Endothelial cell of umbilical vein (primary cell): ENCODE measurements around the gene LCLAT1. TPM values are rescaled to one million over a fixed set of nuclear protein-coding genes. Genes with fewer than 3 reads are reported as not detected.

Source experiments
- BruUV-seq: library from RNA; stranded (reverse); fragments of 400-500 nt; replicated peaks from 2 replicates; lab custom pipeline; 2021; lab: Mats Ljungman, UMichigan
- CTCF ChIA-PET: fragments of 300-600, 350-600 bp; sonication (Branson Sonifier 250); formaldehyde crosslinking; loops from one replicate; lab custom pipeline; 2021; ENCODE audit warnings: antibody characterized with exemption, inconsistent platforms; lab: Charles Lee
- POLR2A ChIA-PET: fragments of 300-600, 350-600 bp; sonication (Branson Sonifier 250); formaldehyde crosslinking; loops from one replicate; lab custom pipeline; 2021; ENCODE audit warnings: antibody characterized with exemption, inconsistent platforms; lab: Charles Lee
- DNase-seq: peaks from one replicate; pipeline ENCODE4 v3.0.0-alpha.2; 2011; ENCODE audit warnings: low read depth, low spot score
- FAIRE-seq: peaks from 2 replicates; lab custom pipeline; 2011; peaks lifted over from hg19 to GRCh38; lab: Jason Lieb, UNC
- H2AFZ ChIP-seq: 2 replicates; pipeline ENCODE4 v1.6.0; 2012; ENCODE audit warnings: low read depth, low read length, control low read depth, inconsistent platforms
- H3K27ac ChIP-seq: 2 replicates; pipeline ENCODE4 v1.5.1; 2011; ENCODE audit warnings: low read depth, mild to moderate bottlenecking, control low read depth, low read length, moderate library complexity; ENCODE audit not compliant: insufficient read depth
- H3K27me3 ChIP-seq, 2 experiments: 2 replicates each; pipeline versions ENCODE4 v1.6.0 to v1.6.1; 2011; ENCODE audit warnings: low read length in 2 of 2, mixed read lengths in 1 of 2; ENCODE audit not compliant: control insufficient read depth in 2 of 2, insufficient read depth in 2 of 2
- H3K36me3 ChIP-seq, 2 experiments: 2 replicates in 1 of 2; 3 replicates in 1 of 2; pipeline ENCODE4 v1.5.1; 2011; ENCODE audit warnings: low read length in 2 of 2, mild to moderate bottlenecking in 1 of 2, moderate library complexity in 1 of 2; ENCODE audit not compliant: control insufficient read depth in 2 of 2, insufficient read depth in 2 of 2; ENCODE audit errors: extremely low read depth in 1 of 2
- H3K4me1 ChIP-seq: 3 replicates; pipeline ENCODE4 v1.5.1; 2011; ENCODE audit warnings: mild to moderate bottlenecking, low read length; ENCODE audit not compliant: control insufficient read depth, insufficient read depth; ENCODE audit errors: extremely low read depth
- H3K4me2 ChIP-seq: 2 replicates; pipeline ENCODE4 v1.6.1; 2011; ENCODE audit warnings: low read length, control low read depth, mixed read lengths; ENCODE audit not compliant: insufficient read depth
- H3K4me3 ChIP-seq, 3 experiments: fragments of 200-600 bp in 1 of 3; sonication (generic), shearing (Covaris generic) in 1 of 3; replicated peaks in 1 of 3; 2 replicates each; pipeline ENCODE4 v1.5.1; 2011 to 2016; ENCODE audit warnings: control low read depth in 3 of 3, low read length in 3 of 3, mild to moderate bottlenecking in 2 of 3, inconsistent platforms in 1 of 3, low read depth in 1 of 3, moderate library complexity in 1 of 3; ENCODE audit not compliant: insufficient read depth in 1 of 3
- H3K79me2 ChIP-seq: 2 replicates; pipeline ENCODE4 v1.6.0; 2012; ENCODE audit warnings: low read length, inconsistent platforms; ENCODE audit not compliant: control insufficient read depth, insufficient read depth
- H3K9ac ChIP-seq: replicated peaks from 2 replicates; pipeline ENCODE3; 2011; ENCODE audit warnings: low read length, control low read depth; ENCODE audit not compliant: insufficient read depth; ENCODE audit errors: extremely low read depth
- H3K9me1 ChIP-seq: replicated peaks from 3 replicates; pipeline ENCODE4 v1.6.0; 2011; ENCODE audit warnings: mild to moderate bottlenecking, low read length; ENCODE audit not compliant: control insufficient read depth, insufficient read depth; ENCODE audit errors: extremely low read depth
- H3K9me3 ChIP-seq: replicated peaks from 2 replicates; pipeline ENCODE4 v1.5.1; 2012; ENCODE audit warnings: low read length, inconsistent platforms; ENCODE audit not compliant: control insufficient read depth, insufficient read depth
- H4K20me1 ChIP-seq: replicated peaks from 2 replicates; pipeline ENCODE3; 2011; ENCODE audit warnings: mild to moderate bottlenecking, low read length; ENCODE audit not compliant: control insufficient read depth, insufficient read depth; ENCODE audit errors: extremely low read depth
- EZH2 ChIP-seq: IDR thresholded peaks from 2 replicates; pipeline ENCODE4 v1.6.1; 2012; ENCODE audit warnings: borderline replicate concordance, low read depth, mild to moderate bottlenecking, moderate library complexity, low read length, inconsistent platforms; ENCODE audit not compliant: severe bottlenecking
- FOS ChIP-seq: IDR thresholded peaks from 2 replicates; pipeline ENCODE4 v1.6.1; 2011; ENCODE audit warnings: mild to moderate bottlenecking, low read length, moderate library complexity, borderline replicate concordance; ENCODE audit not compliant: insufficient read depth
- GATA2 ChIP-seq: IDR thresholded peaks from 2 replicates; pipeline ENCODE4 v1.7.0; 2011; ENCODE audit warnings: low read depth, mild to moderate bottlenecking, moderate library complexity, mixed read lengths, low read length; ENCODE audit not compliant: insufficient read length, insufficient read depth
- JUN ChIP-seq: IDR thresholded peaks from 2 replicates; pipeline ENCODE4 v1.6.1; 2011; ENCODE audit warnings: borderline replicate concordance, low read depth; ENCODE audit not compliant: insufficient read length, insufficient read depth
- MYC ChIP-seq: IDR thresholded peaks from one replicate; pipeline ENCODE4 v1.6.1; 2011; ENCODE audit warnings: mild to moderate bottlenecking, low read depth, low read length
- POLR2A ChIP-seq: IDR thresholded peaks from 2 replicates; pipeline ENCODE4 v1.6.1; 2012; ENCODE audit warnings: low read depth, mild to moderate bottlenecking, control low read depth, low read length
- POLR2AphosphoS5 ChIP-seq: IDR thresholded peaks from 2 replicates; pipeline ENCODE4 v1.6.1; 2012; ENCODE audit warnings: low read depth, mild to moderate bottlenecking, control low read depth, low read length, moderate library complexity; ENCODE audit not compliant: insufficient read depth
- dilution Hi-C: fragments of 300-500 bp; cut with MboI; formaldehyde crosslinking; loops from one replicate; pipeline ENCODE4 v1.15.0; 2019; ENCODE audit warnings: low sequenced_read_pairs; ENCODE audit not compliant: extremely low pct_ligation_motif_present
- intact Hi-C: fragments of 100-400 bp; cut with micrococcal nuclease; formaldehyde crosslinking; loops from one replicate; pipeline ENCODE4 v1.10.0; 2022
- polyA plus RNA-seq, 4 experiments: library from polyadenylated mRNA; depleted of rRNA in 3 of 4; stranded (reverse) in 3 of 4; unstranded in 1 of 4; fragments of >200 nt; gene quantifications; 2 replicates each; pipeline versions ENCODE4 v1.2.1 to v1.2.3, GENCODE V29; 2011 to 2012; ENCODE audit warnings: missing spikeins in 1 of 4
- total RNA-seq: library from RNA; stranded (reverse); gene quantifications from 2 replicates; pipeline ENCODE4 v1.2.3, GENCODE V29; 2021
- TF ChIP-seq, protein P1 (sequence below): IDR thresholded peaks from 2 replicates; pipeline ENCODE4 v1.6.1; 2011; ENCODE audit not compliant: insufficient read depth, insufficient read length
- TF ChIP-seq, protein P2 (sequence below), 2 donors: IDR thresholded peaks; 1 replicate in 1 of 2; 2 replicates in 1 of 2; pipeline ENCODE4 v1.5.1; 2011; ENCODE audit warnings: low read length in 2 of 2, mild to moderate bottlenecking in 2 of 2, moderate library complexity in 2 of 2, control low read depth in 1 of 2, inconsistent platforms in 1 of 2, low read depth in 1 of 2; ENCODE audit not compliant: insufficient read depth in 1 of 2; ENCODE audit errors: extremely low read depth in 1 of 2

The LCLAT1 gene
- total and polyA plus RNA-seq, 2 donors (not counting 3 experiments of a cell fraction or from before 2014, with no cell fraction given): 6.1 to 20.8 TPM

DNA sequence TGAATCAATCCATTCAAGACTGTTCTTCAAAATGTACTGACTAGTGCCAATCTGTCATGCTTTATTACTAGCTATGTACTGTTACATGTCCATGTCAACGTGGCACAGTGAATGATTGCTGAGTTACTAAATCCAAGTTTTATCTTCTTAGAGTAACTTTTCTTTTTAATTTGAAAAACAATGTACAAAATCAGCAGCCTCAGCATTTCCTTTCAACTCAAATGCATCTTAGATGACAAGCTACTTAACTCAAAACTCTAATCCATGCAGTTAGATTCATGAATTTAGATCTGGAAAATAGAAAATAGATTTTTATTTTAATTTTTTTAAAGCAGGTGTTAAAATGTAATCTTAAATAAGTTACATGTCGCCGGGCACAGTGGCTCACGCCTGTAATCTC is 186.0 kb downstream of the LCLAT1 start:
- no peaks in the 10 kb centered on the region for H3K36me3 ChIP-seq
- intact Hi-C loops: no loop called here
- dilution Hi-C loops: no loop called here
- H3K27me3 ChIP-seq: no peaks in the 10 kb centered on the region
- H3K4me2 ChIP-seq: no peak overlapping the region
- no peak overlapping the region for H2AFZ ChIP-seq
- ChIA-PET POLR2A (no interaction called here), CTCF (no interaction called here)
- no peaks in the 10 kb centered on the region for H3K79me2 ChIP-seq
- DNase-seq (no peak), FAIRE-seq (no peak)
- H3K9me1 ChIP-seq: no peaks in the 10 kb centered on the region
- TF ChIP-seq, protein P1, sequence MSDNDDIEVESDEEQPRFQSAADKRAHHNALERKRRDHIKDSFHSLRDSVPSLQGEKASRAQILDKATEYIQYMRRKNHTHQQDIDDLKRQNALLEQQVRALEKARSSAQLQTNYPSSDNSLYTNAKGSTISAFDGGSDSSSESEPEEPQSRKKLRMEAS: no peak
- TF ChIP-seq, protein P2, sequence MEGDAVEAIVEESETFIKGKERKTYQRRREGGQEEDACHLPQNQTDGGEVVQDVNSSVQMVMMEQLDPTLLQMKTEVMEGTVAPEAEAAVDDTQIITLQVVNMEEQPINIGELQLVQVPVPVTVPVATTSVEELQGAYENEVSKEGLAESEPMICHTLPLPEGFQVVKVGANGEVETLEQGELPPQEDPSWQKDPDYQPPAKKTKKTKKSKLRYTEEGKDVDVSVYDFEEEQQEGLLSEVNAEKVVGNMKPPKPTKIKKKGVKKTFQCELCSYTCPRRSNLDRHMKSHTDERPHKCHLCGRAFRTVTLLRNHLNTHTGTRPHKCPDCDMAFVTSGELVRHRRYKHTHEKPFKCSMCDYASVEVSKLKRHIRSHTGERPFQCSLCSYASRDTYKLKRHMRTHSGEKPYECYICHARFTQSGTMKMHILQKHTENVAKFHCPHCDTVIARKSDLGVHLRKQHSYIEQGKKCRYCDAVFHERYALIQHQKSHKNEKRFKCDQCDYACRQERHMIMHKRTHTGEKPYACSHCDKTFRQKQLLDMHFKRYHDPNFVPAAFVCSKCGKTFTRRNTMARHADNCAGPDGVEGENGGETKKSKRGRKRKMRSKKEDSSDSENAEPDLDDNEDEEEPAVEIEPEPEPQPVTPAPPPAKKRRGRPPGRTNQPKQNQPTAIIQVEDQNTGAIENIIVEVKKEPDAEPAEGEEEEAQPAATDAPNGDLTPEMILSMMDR (IDR thresholded peaks at IDR 0.05; ENCODE audit: extremely low read depth in 1 of 2, insufficient read depth in 1 of 2, low read depth in 1 of 2, low read length in 2 of 2): no peak
- H4K20me1 ChIP-seq: no peaks in the 10 kb centered on the region
- H3K4me1 ChIP-seq: no peaks in the 10 kb centered on the region
- no peak overlapping the region for H3K9ac ChIP-seq
- H3K4me3 ChIP-seq: no peak overlapping the region
- no peak overlapping the region for H3K27ac ChIP-seq
- BruUV-seq: no TSS peak
- H3K9me3 ChIP-seq: no peaks in the 10 kb centered on the region

DNA sequence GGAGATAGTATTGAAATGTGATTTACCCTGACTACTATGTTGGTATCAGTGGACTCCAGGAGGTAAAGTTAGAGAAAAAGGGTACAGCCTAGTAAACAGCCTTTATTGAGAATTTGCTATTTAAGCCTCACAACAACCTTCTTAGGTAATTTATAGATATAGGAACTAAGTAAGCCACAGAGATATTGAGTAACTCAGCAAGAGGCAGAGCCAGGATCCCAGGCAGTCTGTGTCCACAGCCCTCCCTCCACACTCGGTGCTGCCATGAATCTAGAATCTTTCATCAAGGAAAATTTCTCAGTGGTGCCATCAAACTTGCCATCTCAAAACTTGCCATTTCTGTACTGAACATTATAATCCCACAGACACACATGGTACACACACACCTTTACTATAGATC is 189.3 kb downstream of the LCLAT1 start:
- no peak for FAIRE-seq
- H3K27me3 ChIP-seq: no peaks in the 10 kb centered on the region
- POLR2A ChIA-PET: no interaction called here
- CTCF ChIA-PET: interaction anchor here (1.3 kb wide), 1 partner anchor 64 kb away, joined by 3 read pairs; no protein-coding TSS in a partner anchor
- H3K36me3 ChIP-seq: peaks cover 0 to 2% of the 10 kb centered on the region in 2 experiments
- H4K20me1 ChIP-seq: no peaks in the 10 kb centered on the region
- H2AFZ ChIP-seq: no peak overlapping the region
- H3K79me2 ChIP-seq: no peaks in the 10 kb centered on the region
- H3K4me2 ChIP-seq: no peak overlapping the region
- intact Hi-C loops: no loop called here
- no TSS peak for BruUV-seq
- dilution Hi-C loops: no loop called here
- H3K4me3 ChIP-seq: no peak overlapping the region
- no peaks in the 10 kb centered on the region for H3K4me1 ChIP-seq
- no peaks in the 10 kb centered on the region for H3K9me3 ChIP-seq
- no peak for DNase-seq
- TF ChIP-seq JUN: no peak
- TF ChIP-seq GATA2: no peak
- TF ChIP-seq, protein P2 (IDR thresholded peaks at IDR 0.05; ENCODE audit: extremely low read depth in 1 of 2, insufficient read depth in 1 of 2, low read depth in 1 of 2, low read length in 2 of 2): no peak
- no peak for TF ChIP-seq FOS
- TF ChIP-seq, protein P1: no peak
- no peak for TF ChIP-seq POLR2A
- no peak for TF ChIP-seq POLR2AphosphoS5
- no peak for TF ChIP-seq EZH2
- TF ChIP-seq MYC: no peak
- no peak overlapping the region for H3K9ac ChIP-seq
- no peaks in the 10 kb centered on the region for H3K9me1 ChIP-seq
- no peak overlapping the region for H3K27ac ChIP-seq
